GM23248 (cell line): ENCODE measurements around the gene SLC35C1. TPM values are rescaled to one million over a fixed set of nuclear protein-coding genes. Genes with fewer than 3 reads are reported as not detected.

ENCODE experiments used
- DNase-seq: peaks from one replicate; pipeline ENCODE4 v3.0.0-alpha.2; 2015
- H2AFZ ChIP-seq: fragments of 200-600 bp; sonication (generic); 2 replicates; pipeline ENCODE4 v1.6.1; 2016; ENCODE audit warnings: antibody characterized with exemption
- H3F3A ChIP-seq: fragments of 200-600 bp; sonication (generic); 2 replicates; pipeline ENCODE4 v1.6.1; 2016; ENCODE audit warnings: mild to moderate bottlenecking, antibody characterized with exemption, mixed run types; ENCODE audit not compliant: insufficient read depth
- H3K27ac ChIP-seq: fragments of 200-600 bp; sonication (generic); 2 replicates; pipeline ENCODE4 v1.5.1; 2016; ENCODE audit warnings: mild to moderate bottlenecking
- H3K27me3 ChIP-seq: fragments of 200-600 bp; sonication (generic); replicated peaks from 2 replicates; pipeline ENCODE4 v1.6.1; 2016; ENCODE audit warnings: mild to moderate bottlenecking; ENCODE audit not compliant: insufficient read depth
- H3K36me3 ChIP-seq: fragments of 200-600 bp; sonication (generic); 2 replicates; pipeline ENCODE4 v1.6.1; 2016; ENCODE audit warnings: low read depth, mild to moderate bottlenecking
- H3K4me1 ChIP-seq: fragments of 200-600 bp; sonication (generic); 2 replicates; pipeline ENCODE4 v1.6.1; 2016; ENCODE audit warnings: mild to moderate bottlenecking; ENCODE audit not compliant: insufficient read depth
- H3K4me2 ChIP-seq: fragments of 200-600 bp; sonication (generic); one replicate; pipeline ENCODE4 v1.6.1; 2016; ENCODE audit warnings: mild to moderate bottlenecking; ENCODE audit not compliant: unreplicated experiment
- H3K4me3 ChIP-seq: fragments of 200-600 bp; sonication (generic); 2 replicates; pipeline ENCODE4 v1.5.1; 2016; ENCODE audit warnings: mild to moderate bottlenecking
- H3K79me2 ChIP-seq: fragments of 200-600 bp; sonication (generic); 2 replicates; pipeline ENCODE4 v1.6.1; 2016; ENCODE audit warnings: mild to moderate bottlenecking; ENCODE audit not compliant: insufficient read depth
- H3K9ac ChIP-seq: fragments of 200-600 bp; sonication (generic); 2 replicates; pipeline ENCODE4 v1.6.1; 2016; ENCODE audit warnings: mild to moderate bottlenecking
- H3K9me2 ChIP-seq: fragments of 200-600 bp; sonication (generic); 2 replicates; pipeline ENCODE4 v1.6.1; 2016; ENCODE audit warnings: mixed run types, mild to moderate bottlenecking, moderate library complexity; ENCODE audit not compliant: insufficient read depth
- H3K9me3 ChIP-seq: fragments of 200-600 bp; sonication (generic); one replicate; pipeline ENCODE4 v1.6.1; 2017; ENCODE audit warnings: low read depth
- H4K20me1 ChIP-seq: fragments of 200-600 bp; sonication (generic); 2 replicates; pipeline ENCODE4 v1.6.0; 2016; ENCODE audit not compliant: insufficient read depth
- EZH2 ChIP-seq: fragments of 200-600 bp; sonication (generic); IDR thresholded peaks from 2 replicates; pipeline ENCODE4 v1.6.1; 2018; ENCODE audit warnings: antibody characterized with exemption, mild to moderate bottlenecking; ENCODE audit not compliant: insufficient read depth, poor library complexity, severe bottlenecking
- EZH2phosphoT487 ChIP-seq: fragments of 200-600 bp; sonication (generic); IDR thresholded peaks from 2 replicates; pipeline ENCODE4 v1.6.1; 2018; ENCODE audit warnings: antibody characterized with exemption, moderate library complexity, mild to moderate bottlenecking, low read depth; ENCODE audit not compliant: insufficient read depth
- whole genome bisulfite sequencing, 2 experiments: methylation state at CpG; one replicate each; pipeline ENCODE4 v1.1.6; 2015 to 2017; ENCODE audit warnings: low lambda C conversion rate in 2 of 2, low coverage in 1 of 2; ENCODE audit errors: missing lambda C conversion rate in 2 of 2; 5-methylcytosine and 5-hydroxymethylcytosine counted together
- in situ Hi-C: fragments of 300-500 bp; cut with MboI; formaldehyde crosslinking; loops from 2 replicates; pipeline ENCODE4 v1.15.0; 2020
- polyA plus RNA-seq: library from polyadenylated mRNA; unstranded; fragments of >200 nt; fragmentation: Nextera tagmentation; extraction: Ambion mirVana; gene quantifications from 2 replicates; pipeline ENCODE4 v1.2.1, GENCODE V29; 2016
- total RNA-seq: library from RNA; depleted of rRNA; stranded (reverse); fragments of >200 nt; shearing (Covaris generic); gene quantifications from 2 replicates; pipeline ENCODE4 v1.2.3, GENCODE V29; 2014

Gene SLC35C1
- total and polyA plus RNA-seq, 2 experiments from 2014 or later = 12.5 to 17.8 TPM

DNA sequence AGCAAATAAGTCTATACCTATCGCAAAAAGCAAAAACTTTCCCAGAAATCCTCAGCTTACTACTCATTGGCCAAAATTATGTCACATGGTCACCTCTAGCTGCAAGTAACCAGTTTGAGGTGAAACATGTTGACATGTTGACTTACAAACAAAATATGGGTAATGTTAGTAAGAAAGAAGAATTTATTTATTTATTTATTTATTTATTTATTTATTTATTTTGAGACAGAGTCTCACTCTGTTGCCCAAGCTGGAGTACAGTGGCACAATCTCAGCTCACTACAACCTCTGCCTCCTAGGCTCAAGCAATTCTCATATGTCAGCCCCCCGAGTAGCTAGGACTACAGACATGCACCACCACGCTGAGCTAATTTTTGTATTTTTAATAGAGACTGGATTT, 5.4 kb upstream of the SLC35C1 start:
- Histone ChIP-seq H3K27me3 (0 out of 2 replicates have a peak, but pooled peaks cover 5% of the 10 kb centered on the region), H3K9ac (no peak overlapping the region), H3F3A (no peaks in the 10 kb centered on the region), H3K79me2 (no peaks in the 10 kb centered on the region), H4K20me1 (no peaks in the 10 kb centered on the region), H3K27ac (no peak overlapping the region), H3K4me1 (no peaks in the 10 kb centered on the region), H3K4me3 (no peak overlapping the region), H2AFZ (no peak overlapping the region), H3K36me3 (no peaks in the 10 kb centered on the region), H3K4me2 (no peak overlapping the region), H3K9me3 (no peaks in the 10 kb centered on the region), H3K9me2 (no peaks in the 10 kb centered on the region)
- no peak for DNase-seq
- in situ Hi-C loops = loop anchor here (25.0 kb wide), 1 partner anchor 862 kb away; no protein-coding TSS in a partner anchor
- 90 to 92% methylated on average over 3 of the region's 3 CpGs for WGBS, 2 experiments
- TF ChIP-seq EZH2 (no peak), EZH2phosphoT487 (no peak)

GRCh38 chr11:45800261-45800660, 4.7 kb upstream of the SLC35C1 start:
- in situ Hi-C loops = no loop called here
- H3K27me3 ChIP-seq = 0 out of 2 replicates have a peak, but pooled peaks cover 5% of the 10 kb centered on the region

GRCh38 chr11:45801723-45802315, 3.1 kb upstream of the SLC35C1 start:
- Histone ChIP-seq H3K9me2 (no peaks in the 10 kb centered on the region), H3F3A (no peaks in the 10 kb centered on the region), H3K4me3 (no peak overlapping the region), H3K27ac (no peak overlapping the region), H3K36me3 (no peaks in the 10 kb centered on the region), H4K20me1 (no peaks in the 10 kb centered on the region), H3K9ac (no peak overlapping the region), H3K4me1 (peaks cover 9% of the 10 kb centered on the region), H2AFZ (no peak overlapping the region), H3K79me2 (peaks cover 17% of the 10 kb centered on the region), H3K9me3 (no peaks in the 10 kb centered on the region), H3K27me3 (0 out of 2 replicates have a peak, but pooled peaks cover 5% of the 10 kb centered on the region), H3K4me2 (no peak overlapping the region)
- no peak for TF ChIP-seq EZH2phosphoT487
- TF ChIP-seq EZH2 = no peak
- DNase-seq = peak; percentile 53
- WGBS, 2 experiments = 48 to 56% methylated on average over 2 of the region's 2 CpGs
- in situ Hi-C loops = no loop called here

More at GRCh38 chr11:45800261-45800660, 4.7 kb upstream of the SLC35C1 start:
- TF ChIP-seq EZH2phosphoT487 (no peak), EZH2 (no peak)
- Histone ChIP-seq H3F3A (no peaks in the 10 kb centered on the region), H3K36me3 (no peaks in the 10 kb centered on the region), H3K79me2 (peaks cover under 1% of the 10 kb centered on the region), H3K4me2 (no peak overlapping the region), H3K9me2 (no peaks in the 10 kb centered on the region), H4K20me1 (no peaks in the 10 kb centered on the region), H3K9ac (no peak overlapping the region), H3K4me1 (no peaks in the 10 kb centered on the region), H3K9me3 (no peaks in the 10 kb centered on the region), H3K4me3 (no peak overlapping the region), H2AFZ (no peak overlapping the region), H3K27ac (no peak overlapping the region)
- 28 to 51% methylated on average over 2 of the region's 2 CpGs for WGBS, 2 experiments
- no peak for DNase-seq

DNA sequence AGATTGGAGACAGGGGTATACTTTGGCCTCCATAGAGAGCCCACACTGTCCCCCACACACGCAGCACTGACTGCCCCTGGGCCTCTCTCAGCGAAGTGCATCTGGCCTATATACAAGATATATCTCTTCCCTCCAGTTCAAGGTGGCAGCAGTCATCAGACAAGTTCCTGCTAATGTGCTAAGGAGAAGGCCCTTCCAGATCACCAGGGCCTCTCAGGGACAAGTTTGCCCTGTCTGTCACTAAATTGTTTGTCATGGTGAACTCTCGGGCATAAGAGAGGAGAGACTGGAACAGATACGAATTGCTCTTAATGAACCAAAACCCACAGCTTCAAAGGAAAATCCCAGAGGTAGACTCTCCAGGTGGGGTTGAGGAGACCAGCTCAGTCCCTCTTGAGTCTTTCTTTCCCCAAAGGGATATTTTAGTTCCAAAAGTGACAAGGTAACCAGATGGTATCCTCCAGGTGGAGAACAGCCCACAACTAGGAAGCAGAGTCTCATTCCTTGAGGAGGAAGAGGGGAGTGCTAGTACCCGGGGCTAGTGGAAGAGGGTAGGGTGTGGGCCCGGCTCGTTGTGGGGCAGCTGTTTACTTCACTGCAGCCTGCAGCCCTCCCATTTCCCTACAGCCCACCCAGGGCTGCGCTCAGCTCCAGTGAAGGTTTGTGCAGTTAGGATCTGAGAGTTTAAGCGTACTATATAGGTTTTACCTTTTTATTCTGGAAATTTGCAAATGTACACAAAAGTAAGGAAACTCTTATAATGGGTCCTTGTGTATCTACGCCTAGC, 2.2 kb upstream of the SLC35C1 start:
- Histone ChIP-seq H3K9me2 (no peaks in the 10 kb centered on the region), H3K79me2 (peaks cover 26% of the 10 kb centered on the region), H3K9ac (no peak overlapping the region), H3K4me1 (peaks cover 19% of the 10 kb centered on the region), H3K4me2 (no peak overlapping the region), H3K36me3 (no peaks in the 10 kb centered on the region), H3K9me3 (no peaks in the 10 kb centered on the region), H2AFZ (no peak overlapping the region), H3K4me3 (no peak overlapping the region), H3F3A (no peaks in the 10 kb centered on the region), H3K27me3 (0 out of 2 replicates have a peak, but pooled peaks cover 5% of the 10 kb centered on the region), H3K27ac (no peak overlapping the region), H4K20me1 (no peaks in the 10 kb centered on the region)
- TF ChIP-seq EZH2 (no peak), EZH2phosphoT487 (no peak)
- in situ Hi-C loops = no loop called here
- DNase-seq = no peak
- 88 to 92% methylated on average over 10 of the region's 10 CpGs for WGBS, 2 experiments
